ENCODE data around the gene TTC33.
A peak's percentile ranks its signal among the peaks of the same experiment; 100 is the strongest.

Gene TTC33

DNA sequence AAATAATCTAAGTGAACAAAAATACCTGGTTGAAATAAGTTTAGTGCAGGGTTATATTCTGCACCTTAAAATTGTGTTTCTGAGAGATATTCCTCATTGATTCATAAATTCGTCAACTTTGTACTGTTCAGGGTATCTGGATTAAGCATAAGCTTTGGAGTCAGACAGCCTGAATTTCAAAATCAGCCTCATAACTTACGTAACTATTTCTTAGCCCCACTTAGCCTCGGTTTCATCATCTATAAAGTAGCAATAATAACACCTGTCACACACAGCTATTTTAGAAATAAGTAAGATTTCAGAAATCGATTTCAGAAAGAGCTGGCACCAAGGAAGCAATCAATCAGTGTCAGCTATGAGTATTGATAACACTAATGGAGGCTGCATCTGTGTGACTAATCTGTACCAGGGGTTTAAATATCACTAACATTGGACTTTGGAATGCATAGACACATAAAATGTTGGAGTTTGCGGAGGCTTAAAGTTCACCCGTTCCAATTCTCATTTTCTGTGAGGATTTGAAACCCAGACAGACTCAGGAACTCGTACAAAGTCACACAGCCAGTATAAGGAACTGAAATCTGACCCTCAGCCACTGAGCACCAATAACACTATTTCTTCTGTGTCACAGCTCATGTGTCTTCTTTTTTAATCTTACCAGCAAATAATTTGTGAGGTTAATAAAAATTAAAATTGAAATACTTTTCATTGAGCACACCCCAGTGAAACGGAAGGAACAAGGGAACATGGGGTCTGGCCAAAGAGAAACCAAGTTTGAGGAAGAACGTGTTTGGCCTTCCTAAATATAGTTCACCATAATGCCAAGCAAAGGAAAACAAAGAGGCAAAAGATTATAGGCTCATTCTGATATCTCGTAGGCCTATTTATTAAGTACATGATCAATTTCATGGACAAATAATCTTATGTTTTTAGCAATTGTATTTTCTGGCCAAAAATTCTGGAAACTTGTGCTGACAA is 270.5 kb downstream of the TTC33 start:
- DNase-seq (ENCODE audit: low spot score): peak; percentile 31

- no peak for DNase-seq (ENCODE audit: low spot score)
These were observed 271.3 kb downstream of the TTC33 start for GRCh38 chr5:40484495-40484894.

DNA sequence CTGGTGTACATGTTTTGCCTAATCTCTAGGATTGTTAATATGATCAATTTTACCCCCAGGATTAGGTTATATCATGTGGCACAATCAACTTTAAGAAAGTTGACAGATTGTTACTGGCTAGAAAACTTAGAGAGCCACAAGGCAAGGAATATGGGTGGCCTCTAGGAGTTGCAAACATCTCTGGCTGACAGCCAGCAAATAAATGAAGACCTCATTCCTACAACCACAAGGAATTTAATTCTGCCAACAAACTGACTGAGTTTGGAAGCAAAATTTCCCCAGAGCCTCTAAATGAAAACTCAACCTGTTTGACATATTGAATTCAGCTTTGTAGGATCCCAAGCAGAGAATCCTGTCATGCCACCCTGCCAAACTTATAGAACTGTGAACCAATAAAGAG is 272.4 kb downstream of the TTC33 start:
- DNase-seq (ENCODE audit: low spot score): no peak

GRCh38 chr5:40481241-40481640 is 274.5 kb downstream of the TTC33 start:
- DNase-seq (ENCODE audit: low spot score): no peak

GRCh38 chr5:40480392-40480791 is 275.4 kb downstream of the TTC33 start:
- no peak for DNase-seq (ENCODE audit: low spot score)

- no peak for DNase-seq (ENCODE audit: low spot score)
These were observed 275.8 kb downstream of the TTC33 start for GRCh38 chr5:40479939-40480338.

DNA sequence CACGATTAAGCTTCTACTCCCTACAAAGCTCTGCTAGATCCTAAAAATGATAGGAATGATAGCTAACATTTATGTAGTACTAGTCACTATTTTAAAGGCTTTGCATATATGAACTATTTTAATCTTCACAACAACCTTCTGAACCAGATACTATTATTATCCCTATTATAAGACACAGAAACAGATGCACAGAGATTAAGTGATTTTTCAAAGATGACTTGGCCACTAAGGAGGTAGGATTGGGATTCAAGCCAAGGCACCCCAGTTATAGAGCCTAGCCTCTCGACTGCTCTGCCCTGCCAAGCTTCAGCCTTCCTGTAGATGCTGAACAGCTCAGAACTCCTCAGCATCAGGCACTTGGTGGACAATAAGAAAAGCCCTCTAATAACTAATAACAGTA is 277.0 kb downstream of the TTC33 start:
- DNase-seq (ENCODE audit: low spot score): no peak

GRCh38 chr5:40477856-40478546 is 277.8 kb downstream of the TTC33 start:
- no peak for DNase-seq (ENCODE audit: low spot score)

DNA sequence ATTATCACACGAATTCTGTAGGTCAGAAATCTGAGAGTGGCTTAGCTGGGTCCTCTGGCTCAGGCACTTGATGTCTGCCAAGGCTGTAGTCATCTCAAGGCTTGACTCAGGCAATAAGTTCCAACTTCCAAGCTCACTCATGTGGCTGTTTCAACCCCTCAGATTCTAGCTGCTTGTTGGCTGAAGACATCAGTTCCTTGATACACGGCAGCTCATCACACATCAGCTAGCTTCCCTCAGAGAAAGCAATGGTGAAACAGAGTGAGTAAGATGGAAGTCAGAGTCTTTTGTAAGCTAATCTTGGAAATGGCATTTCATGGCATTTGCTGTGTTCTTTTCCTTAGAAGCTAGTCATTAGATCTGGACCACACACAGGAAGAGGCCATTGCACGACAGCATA is 280.2 kb downstream of the TTC33 start:
- DNase-seq (ENCODE audit: low spot score): no peak

DNA sequence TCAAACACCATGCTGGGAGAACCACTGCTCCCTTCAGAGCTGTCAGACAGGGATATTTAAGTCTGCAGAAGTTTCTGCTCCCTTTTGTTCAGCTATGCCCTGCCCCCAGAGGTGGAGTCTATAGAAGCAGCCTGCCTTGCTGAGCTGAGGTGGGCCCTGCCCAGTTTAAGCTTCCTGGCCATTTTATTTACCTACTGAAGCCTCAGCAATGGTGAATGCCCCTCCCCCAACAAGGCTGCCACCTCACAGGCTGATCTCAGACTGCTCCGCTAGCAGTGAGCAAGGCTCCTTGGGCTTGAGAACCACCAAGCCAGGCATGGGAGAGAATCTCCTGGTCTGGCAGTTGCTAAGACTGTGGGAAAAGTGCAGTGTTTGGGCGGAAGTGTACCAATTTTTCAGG is 281.5 kb downstream of the TTC33 start:
- no peak for DNase-seq (ENCODE audit: low spot score)

DNA sequence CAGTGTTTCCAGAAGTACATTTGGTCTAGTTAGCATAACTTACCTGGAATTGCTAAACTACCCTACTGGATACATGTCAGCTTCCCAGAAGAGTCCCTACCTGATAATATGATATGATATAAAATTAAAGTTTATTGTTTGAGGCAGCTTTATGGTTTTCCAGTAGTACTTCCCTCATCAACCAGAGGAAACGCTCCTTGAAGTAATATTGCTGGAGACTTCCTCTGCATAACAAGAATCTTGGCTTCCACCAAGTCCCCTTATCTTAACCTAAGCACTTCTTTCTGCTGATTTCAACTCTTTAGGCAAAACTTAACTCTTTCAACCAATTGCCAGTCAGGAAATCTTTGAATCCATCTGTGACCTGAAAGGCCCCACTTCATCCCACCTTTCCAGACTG is 290.3 kb downstream of the TTC33 start:
- no peak for DNase-seq (ENCODE audit: low spot score)

DNA sequence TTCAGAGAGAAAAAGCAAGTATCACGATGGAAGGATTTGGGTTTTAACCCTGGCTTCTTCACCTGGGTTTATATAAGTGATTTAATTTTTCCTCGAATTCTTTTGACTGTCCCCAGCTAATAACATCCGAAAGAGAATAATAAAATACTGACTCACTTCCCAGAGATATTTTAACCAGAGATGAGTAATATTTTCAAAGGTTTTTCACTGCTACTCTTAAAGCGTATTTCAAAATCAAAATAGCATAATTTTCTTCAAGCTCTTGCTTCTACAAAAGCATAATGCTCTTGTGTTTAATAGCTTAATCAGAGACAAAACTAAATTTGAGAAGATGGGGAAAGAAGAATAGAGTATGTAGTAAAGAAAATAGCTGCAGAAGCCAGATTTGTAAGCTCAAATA is 291.2 kb downstream of the TTC33 start:
- no peak for DNase-seq (ENCODE audit: low spot score)

All from germinal center (tissue), 1 donor.